Measurements from ENCODE around the gene GLCCI1.
A peak's percentile ranks its signal among the peaks of the same experiment; 100 is the strongest.

Gene GLCCI1

DNA sequence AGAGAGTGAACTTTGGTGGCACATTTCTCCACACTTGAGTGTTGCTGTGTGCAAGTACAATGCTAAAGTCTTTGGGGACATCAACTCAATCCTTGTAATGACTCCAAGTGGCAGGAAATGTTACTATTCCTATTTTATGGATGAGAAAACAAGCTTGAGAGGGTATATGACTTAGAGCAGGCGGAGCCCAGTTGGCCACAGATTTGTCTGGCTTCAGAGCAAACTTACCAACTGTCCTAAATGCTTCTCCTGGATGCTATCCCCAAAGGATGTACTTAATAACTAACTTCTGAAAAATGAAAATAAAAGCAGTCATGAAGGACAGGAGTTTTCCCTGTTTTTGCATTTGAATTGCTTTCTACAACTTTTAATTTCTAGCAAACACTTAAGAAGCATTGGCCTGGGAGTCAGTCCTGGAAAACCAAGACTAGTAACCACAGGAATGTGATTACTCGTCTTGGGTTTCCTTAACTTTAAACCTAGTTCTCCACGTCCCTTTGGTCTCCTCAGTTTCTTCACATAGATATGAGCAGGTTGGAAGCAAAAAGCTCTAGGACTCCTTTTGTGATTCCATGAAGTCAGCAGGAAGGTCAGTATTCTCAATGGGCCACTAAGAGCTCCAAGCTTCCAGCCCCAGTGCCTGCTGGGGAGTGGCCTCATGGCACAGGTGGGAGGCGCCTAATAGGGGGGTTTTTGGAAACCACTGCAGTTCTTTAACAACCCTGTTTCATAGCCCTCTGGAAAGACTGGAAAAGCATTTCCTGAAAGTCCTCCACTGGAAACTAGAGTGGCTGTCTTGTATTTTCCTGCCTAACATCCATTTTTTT lies 140.8 kb downstream of the GLCCI1 start:
- DNase-seq: no peak

DNA sequence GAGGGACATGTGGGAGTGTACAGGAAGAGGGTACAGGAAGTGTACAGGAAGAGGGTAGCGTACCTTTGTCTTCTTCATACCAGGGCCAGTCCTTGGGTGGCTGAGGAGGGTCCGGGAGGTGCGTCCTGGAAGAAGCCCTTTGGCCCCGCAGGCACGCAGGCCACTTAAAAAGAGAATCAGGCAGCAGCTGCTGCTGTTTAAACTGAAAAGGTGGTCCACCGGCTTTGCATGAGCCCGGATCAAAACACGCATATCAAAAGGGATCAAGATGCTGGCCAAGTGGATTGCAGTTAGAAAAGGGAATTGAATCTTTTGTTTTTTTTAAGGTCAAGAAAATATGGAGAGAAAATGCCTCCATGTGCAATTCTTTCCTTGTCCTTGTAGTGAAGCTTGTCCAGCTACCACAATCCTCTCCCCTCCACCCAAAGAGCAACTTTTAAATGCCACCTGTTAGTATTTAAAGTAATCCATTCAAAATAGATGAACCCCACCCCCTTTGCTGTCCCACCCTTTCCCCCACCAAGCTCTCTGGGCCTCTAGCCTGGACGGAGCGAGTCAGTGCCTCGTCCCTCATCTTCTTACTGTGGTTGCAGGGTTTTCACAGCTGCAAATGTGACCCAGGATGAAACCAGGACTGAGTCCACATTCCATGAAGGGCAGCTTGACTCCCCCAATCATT lies 142.8 kb downstream of the GLCCI1 start:
- DNase-seq: no peak

DNA sequence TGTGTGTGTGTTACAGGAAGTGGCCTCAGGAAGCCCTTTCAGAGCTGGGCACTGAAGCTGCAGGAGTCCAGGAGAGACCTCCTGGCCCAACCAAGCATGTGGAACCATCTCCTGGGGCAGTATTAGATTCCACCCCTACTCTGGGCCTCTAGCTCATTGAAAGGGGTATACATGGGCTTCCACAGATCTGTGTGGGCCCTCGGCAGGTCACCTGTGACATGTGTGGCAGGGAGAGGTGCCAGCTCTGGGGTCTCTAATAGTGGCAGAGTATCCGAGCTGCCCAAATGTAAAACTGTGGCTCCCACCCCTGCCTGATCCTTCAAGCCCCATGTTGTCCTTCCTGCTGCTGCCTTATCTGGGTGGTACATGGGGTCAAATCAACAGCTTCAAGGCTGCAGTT lies 144.1 kb downstream of the GLCCI1 start:
- no peak for DNase-seq

DNA sequence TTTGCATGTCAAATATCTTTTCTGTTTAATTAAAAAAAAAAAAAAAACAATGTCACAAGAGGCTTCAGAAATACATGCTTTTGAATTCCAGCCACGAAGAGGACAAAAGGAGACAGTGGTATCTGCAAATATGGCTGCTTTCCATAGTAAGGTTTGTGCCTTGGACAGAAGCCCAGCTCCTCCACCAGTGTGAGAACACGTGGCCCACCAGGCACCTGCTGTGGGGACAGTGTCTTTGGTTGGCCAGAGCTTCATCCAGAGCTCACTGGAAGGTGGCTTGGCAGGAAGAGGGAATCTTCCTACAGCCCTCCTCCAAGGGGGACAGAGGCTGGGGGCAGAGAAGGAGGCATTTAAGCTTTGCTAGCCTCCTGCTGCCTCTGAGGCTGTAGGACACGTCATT lies 144.6 kb downstream of the GLCCI1 start:
- no peak for DNase-seq

DNA sequence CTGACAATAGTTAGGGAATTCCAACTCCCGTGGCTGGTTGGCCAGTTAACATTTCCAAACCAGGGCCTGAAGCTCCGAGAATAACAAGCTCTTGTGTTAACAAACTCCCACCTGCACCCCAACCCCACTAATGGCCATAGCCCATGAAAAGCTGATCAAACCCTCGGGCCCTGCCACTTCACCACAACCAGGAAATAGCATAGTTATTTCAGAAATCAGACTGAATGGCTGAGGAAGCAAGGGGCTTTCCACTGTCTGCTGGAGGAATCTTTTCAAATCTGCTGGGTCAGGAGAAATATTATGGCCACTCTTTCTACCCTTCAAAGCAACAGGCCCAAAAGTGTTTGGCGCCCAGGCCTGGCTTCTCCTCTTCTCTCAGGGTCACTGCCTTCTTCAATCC lies 145.6 kb downstream of the GLCCI1 start:
- no peak for DNase-seq

DNA sequence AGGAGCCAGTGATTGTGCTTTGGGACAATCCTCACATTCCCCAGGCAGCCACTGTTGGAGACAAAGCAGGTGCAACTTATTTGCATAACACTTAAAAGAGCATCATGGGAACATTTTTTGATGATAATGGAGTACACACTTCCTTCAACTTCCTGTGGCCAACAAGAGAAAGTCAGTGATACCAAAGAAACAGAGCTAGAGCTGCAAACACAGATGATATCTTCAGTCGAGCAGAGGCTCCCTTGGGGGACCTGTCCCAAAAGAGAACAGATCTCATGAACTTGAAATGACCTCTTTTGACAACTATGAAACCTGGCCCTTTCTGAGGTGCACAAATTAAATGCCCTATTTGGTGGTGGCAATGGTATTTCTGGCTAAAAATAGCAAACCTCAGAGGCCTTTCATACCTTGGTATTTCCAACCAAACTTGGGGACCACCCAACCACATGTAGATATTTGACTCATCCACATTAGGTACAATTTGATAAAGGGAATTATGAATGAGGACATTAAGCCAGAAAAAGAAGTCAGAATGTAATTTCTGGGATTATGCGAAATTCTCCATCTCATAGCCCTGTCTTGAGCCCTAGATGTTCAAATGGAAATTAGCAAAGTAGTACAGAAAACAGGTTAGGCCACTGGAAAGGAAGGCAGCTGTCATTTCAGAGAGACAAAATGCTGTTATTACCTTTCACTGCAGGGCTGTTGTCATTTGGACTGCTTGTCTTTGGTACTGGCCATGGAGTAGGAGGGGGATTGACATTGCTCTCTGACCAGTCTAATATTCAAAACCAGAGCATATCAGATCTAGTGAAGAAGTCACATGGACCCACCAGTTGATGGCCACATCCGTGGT lies 147.2 kb downstream of the GLCCI1 start:
- no peak for DNase-seq

DNA sequence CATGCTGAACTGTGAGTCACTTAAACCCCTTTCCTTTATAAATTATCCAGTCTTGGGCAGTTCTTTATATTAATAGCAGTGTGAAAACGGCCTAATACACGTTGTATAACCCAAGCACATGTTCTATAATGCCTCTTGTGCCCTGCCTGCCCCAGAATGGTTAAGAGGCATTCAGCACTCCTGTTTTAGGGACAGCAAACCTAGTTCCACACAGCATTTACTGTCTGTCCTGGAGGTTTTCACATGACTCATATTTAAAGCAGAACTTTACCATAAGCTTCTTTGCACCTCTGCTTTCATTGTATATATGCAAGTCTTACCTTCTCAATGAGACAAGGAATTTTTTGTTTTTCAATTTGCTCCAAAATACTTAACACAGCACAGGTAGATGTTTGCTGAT lies 148.6 kb downstream of the GLCCI1 start:
- no peak for DNase-seq

DNA sequence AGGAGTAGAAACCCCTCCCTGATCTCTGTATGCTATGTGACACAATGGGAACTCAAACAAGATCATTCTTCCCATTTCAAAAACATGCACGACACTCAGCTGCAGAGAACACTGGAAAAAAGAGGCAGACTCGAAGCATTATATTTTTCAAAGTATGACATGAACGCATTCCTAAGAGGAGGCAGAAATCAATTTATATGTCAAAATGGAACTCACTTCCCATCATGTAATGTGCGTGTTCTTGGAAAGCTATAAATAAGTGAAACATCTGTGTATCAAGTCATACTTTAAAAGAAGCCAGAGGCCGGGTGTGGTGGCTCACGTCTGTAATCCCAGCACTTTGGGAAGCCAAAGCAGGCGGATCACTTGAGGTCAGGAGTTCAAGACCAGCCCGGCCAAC lies 150.7 kb downstream of the GLCCI1 start:
- DNase-seq: no peak

DNA sequence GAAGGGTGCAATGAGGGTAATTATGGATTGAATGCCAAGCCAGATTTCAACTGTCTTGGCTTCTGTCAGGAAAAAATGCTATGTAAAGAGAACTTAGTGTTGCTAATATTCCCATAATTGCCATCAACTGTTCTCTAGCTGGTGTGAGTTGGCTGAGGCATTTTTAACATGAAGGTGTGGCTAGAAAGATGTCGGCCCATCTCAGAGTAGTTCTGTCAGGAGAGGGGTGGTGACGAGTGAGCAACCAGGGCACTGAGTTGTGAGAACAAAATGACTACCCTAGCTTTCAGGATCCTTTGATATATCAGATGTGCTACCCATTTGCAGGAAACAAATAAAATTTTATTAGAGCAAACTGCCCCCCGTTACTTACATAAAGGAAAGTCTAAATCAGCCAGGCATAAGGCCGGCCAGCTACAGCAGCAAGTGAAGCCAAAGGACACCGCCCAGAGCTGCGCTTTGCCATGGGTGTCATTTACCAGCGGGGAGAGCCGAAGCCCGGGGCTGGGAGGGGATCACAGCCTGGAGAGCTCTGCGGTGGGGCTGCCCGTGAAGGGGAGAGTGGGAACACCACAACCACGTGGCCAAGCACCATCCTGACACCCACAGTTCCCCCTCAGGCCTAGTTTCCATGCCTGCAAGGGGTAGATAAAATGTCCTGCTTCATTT lies 151.9 kb downstream of the GLCCI1 start:
- no peak for DNase-seq

DNA sequence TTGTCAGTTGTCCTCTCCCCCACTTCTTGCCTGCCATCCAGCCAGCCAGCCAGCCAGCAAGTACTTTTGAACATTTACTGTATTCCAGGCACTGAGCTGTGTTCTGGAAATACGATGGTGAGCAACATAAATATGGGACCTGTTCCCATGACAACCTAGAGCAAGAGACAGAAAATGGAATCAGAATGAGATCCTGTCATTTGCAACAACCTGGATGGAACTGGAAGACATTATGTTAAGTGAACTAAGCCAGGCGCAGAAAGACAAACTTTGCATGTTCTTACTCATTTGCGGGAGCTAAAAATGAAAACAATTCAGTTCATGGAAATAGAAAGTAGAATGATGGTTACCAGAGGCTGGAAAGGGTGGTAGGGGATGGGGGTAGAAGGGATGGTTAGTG lies 152.6 kb downstream of the GLCCI1 start:
- no peak for DNase-seq

DNA sequence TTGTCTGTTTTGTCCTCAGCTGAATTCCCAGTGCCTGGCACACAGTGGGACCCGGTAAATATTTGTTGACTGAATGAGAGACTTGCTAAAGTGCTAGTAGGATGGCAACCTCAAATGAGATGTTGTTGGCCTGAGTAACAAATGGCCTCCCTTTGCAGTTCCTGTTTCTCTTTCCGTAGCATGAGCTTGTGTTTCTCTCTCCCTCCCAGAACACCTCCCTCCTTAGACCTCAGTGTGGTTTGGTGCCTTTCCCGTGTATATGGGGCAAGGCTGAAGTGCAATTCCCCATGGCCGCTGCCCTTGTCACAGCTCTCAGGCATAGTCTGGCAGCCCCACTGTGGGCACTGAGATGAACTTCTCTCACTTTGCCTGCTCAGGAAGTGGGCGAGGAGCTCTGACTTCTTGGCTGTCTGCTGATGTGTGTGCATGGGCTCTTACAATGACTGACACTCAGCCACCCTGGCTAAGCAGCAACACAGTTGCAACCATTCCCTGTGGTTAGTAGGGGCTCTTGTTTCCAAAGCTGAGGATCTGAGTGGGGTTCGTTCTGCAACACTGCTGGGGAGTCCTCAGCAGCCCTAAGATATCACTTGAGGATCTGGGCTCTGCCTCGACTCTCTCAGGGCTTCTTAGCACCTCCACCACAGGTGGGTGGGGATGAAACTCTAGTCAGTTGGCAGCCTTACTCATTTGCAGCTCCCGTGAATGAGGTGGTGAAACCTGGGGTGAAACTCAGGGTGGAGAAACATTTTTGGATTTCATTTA lies 157.3 kb downstream of the GLCCI1 start:
- DNase-seq: peak; percentile 33 to 59 (median 52)

DNA sequence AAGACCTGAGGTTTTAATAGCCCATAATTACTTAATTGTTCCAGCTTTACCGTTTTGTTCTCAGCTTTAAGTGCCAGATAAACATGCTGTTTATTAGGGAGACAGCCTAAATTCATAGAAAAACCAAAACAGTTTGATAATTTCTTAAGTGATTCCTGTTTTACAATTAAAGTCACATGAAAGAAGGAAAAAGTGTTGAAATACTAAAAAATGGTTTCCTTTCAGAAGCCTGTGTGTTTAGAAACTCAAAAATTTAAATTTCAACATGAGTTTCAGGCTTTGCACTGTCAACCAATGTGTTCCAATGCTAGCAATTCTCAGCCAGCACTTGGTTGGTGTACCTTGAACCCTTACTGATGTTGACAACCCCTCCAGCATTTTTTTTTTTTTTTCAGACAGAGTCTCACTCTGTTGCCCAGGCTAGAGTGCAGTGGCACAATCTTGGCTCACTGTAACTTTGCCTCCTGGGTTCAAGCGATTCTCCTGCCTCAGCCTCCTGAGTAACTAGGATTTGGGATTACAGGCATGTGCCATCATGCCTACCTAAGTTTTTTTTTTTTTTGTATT lies 158.1 kb downstream of the GLCCI1 start:
- no peak for DNase-seq

DNA sequence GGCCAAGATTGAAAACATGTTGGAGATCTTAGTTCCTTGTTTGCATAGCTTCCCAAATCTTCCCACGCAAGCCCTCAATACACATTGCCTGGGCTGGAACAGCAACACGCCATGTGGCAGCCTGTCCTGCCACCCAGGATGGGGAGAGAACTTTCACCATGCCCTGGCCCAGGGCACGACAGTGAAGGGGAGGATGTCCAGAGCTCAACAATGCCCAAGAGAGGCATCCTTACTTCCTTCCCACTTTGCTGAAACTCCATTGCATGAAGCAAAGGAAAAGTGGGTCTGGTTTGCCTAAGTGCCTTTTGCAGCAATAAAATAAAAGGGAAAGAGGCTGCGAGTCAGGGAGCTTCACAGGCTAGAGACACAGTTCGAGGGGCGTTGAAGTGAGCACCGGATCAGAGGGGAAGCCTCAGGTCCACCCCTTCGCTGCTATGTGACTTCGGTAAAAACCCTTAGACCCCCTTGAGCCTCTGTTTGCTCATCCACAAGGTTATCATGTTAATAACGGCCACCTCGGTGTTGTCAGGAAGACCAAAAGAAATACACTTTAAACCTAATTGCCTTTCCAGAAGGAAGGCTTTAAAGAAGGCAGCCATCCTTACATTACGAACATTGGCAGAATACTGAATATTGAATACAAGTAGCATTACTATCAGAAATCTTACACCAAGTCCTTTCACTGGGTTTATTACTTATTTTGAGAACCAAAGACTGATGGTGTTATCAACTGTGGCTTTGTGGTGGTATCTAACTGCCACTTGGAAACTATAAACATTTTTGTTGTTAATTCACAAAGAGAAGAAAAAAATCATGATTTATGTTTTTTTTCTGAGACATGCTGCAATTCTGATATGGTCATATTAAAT lies 160.1 kb downstream of the GLCCI1 start:
- no peak for DNase-seq

DNA sequence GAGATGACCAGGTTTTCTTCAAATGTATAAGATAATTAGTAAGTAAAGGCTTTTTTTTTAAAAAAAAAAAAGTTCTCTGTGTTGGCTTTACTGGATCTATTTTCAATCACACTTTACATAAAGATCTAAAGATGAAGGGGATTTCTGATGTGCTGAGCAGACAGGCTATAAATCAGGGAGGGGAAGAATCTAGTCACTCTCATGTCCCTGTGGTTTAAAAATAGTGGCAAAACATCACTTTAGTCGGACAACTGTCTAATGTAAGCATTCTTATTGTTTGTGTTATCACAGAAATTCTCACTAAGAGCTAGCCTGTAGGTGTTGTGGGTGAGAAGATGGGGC lies 160.7 kb downstream of the GLCCI1 start:
- DNase-seq: no peak

DNA sequence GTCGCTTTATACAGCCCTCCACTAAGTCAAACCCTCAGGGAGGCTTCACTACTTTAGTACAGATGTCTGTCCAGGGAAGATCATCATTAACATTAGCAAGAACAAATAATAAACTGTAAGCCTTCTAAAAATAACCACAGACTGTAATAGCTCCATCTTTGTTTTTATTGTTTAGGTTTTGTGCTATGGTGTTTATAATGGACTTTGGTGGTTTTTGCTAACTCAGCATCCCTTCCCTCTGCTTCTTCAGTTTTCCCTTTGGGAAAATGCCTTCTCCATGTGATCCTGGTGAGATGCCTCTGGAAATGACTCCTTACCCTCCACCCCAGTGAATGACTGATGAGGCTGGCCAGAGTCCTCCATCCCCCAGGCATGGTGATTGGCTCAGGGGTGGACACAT lies 162.1 kb downstream of the GLCCI1 start:
- DNase-seq: no peak

DNA sequence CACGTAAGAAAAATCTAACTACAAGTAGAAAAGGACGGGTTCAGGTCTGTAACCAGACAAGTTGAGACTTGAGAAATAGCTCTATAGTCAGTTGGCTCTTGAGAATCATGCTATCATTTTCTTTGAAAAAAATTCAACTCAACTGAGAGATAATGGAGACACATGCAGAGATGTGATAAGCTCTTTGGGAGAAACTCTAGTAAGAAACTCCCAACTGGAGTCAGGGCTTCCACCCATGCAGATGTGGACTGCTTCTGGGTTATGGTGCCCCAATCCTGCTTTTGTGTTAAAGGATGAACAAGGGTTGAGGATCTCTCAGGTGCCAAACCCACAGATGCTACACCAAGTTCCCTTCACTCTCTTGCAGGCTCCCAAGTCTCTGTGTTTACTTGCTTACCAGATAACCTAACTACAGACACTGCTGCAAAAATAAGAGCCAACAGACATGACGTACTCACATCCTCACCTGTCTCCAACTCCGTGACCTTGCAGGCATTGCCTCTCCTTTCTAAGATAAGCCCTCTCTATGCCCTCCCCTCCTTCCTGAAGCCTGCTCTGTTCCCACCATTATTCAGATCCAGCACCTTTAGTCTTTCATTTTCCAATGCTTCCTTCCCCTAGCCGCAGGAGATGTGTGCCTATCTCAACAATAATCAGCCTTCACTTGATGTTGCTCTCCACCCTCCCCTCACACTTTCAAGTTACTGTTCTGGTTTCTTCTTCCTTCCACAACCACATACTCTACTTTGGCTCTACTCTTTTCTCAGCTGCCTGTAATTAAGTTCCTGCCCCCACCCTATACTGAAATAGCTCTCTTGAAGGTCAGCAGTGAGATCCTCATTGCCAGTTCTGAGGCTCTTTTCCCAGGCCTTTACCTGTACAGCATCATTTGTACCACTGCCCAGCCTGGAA lies 163.4 kb downstream of the GLCCI1 start:
- DNase-seq: peak in 1 of 4 experiments; percentile 20

DNA sequence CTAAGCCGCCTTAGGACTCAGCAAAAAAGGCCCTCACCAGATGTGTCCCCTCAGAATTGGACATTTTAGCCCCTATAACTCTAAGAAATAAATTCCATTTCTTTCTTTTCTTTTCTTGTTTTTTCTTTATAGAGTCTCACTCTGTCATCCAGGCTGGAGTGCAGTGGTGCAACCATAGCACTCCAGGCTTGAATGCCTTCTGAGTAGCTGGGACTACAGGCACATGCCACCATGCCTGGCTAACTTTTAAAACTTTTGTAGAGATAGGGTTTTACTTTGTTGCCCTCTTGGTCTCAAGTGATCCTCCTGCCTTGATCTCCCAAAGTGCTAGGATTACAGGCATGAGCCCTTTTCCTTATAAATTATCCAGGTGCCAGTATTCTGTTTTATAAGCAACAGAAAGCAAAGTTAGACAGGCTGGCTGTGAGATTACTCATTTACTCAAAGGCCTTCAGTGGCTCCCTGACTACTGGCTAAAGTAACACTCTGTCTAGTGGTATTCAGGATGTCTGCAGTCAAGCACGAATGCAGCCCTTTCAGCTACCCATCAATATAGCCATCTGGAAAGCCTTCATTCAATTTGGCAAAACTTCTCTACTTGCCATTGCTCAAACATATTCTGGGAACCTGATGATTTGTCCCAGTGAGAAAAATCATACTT lies 164.7 kb downstream of the GLCCI1 start:
- DNase-seq: no peak

DNA sequence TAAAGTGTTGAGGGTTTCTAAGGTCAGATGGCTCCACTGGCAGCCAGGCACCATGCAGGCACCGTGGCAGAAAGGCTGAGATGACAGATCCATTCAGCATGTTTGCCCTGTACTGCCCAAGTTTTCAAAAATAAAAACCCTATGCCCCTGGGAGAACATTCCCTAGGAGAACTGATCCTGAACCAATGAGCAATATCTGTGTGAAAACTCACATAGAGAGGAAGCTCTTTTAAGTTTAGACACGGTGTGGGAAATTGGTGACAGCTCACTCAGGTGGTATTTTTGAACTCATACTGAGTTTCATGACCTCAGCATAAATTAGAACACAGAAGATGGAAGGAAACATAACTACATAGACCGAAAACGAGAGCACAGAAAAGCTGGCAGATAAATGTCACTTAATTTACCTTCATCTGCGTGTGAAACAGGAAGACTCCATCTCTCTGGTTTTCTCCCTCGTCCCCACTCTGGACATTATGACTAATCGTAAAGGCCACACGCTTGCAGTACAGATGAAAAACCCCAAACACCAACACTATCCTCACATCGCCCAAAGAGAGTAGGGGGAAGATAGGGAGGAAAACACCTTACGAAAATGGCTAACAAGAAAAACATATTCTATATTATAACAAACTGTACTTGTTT lies 165.6 kb downstream of the GLCCI1 start:
- DNase-seq: no peak

DNA sequence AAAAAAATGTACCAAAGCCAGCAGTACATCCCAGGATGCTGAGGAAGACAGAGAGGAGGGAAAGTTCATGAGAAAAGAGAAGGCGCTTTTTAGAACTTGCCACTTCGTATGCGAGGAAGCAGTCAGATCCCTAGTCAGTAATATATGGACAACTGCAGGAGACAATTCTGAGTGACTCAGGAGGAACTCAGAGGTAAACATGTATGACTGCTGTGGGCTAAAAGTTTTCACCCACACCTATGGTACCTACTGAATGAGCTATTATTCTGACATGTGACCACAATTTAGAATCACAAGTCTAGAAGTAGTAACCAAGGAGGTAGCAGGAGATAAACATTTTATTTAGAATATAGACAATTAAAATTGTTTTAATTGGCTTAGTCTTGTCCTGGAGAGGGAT lies 166.8 kb downstream of the GLCCI1 start:
- no peak for DNase-seq
